MCF 10A (cell line): ENCODE data around the gene APAF1. TPM values are rescaled to one million over a fixed set of nuclear protein-coding genes. Genes with fewer than 3 reads are reported as not detected.

Experiments used
- BruUV-seq: library from RNA; stranded (reverse); fragments of 400-500 nt; replicated peaks from 2 replicates; lab custom pipeline; 2021; lab: Mats Ljungman, UMichigan
- CTCF ChIA-PET: fragments of 300-600 bp; sonication (Branson Sonifier 250); formaldehyde crosslinking; extraction: SDS; loops from one replicate; lab custom pipeline; 2021; ENCODE audit warnings: antibody characterized with exemption, inconsistent platforms; lab: Yijun Ruan, JAX
- POLR2A ChIA-PET: fragments of 300-600, 350-650 bp; sonication (Branson Sonifier 250); formaldehyde crosslinking; extraction: SDS; loops from one replicate; lab custom pipeline; 2020; ENCODE audit warnings: antibody characterized with exemption, inconsistent platforms; lab: Yijun Ruan, JAX
- DNase-seq: peaks from one replicate; pipeline ENCODE4 v3.0.0-alpha.2; 2018; ENCODE audit not compliant: unreplicated experiment
- H3K27ac Mint-ChIP-seq: one replicate; pipeline ENCODE4 v1.8.0; 2022; ENCODE audit warnings: mild to moderate bottlenecking, low read depth, mixed read lengths; ENCODE audit not compliant: unreplicated experiment
- H3K27me3 Mint-ChIP-seq: one replicate; pipeline ENCODE4 v1.8.0; 2022; ENCODE audit warnings: mixed read lengths; ENCODE audit not compliant: insufficient read depth, unreplicated experiment
- H3K36me3 Mint-ChIP-seq: one replicate; pipeline ENCODE4 v1.8.0; 2022; ENCODE audit warnings: mild to moderate bottlenecking, moderate library complexity, mixed read lengths; ENCODE audit not compliant: insufficient read depth, unreplicated experiment
- H3K4me1 Mint-ChIP-seq: one replicate; pipeline ENCODE4 v1.8.0; 2022; ENCODE audit warnings: mixed read lengths; ENCODE audit not compliant: insufficient read depth, unreplicated experiment
- H3K4me3 Mint-ChIP-seq: one replicate; pipeline ENCODE4 v1.8.0; 2022; ENCODE audit warnings: mild to moderate bottlenecking, moderate library complexity, mixed read lengths; ENCODE audit not compliant: unreplicated experiment
- H3K9me3 Mint-ChIP-seq: one replicate; pipeline ENCODE4 v1.8.0; 2022; ENCODE audit warnings: mixed read lengths; ENCODE audit not compliant: unreplicated experiment
- intact Hi-C: fragments of 100-400 bp; cut with micrococcal nuclease; formaldehyde crosslinking; loops from 2 replicates; pipeline ENCODE4 v1.14.1; 2022
- total RNA-seq: library from RNA; stranded (reverse); gene quantifications from 2 replicates; pipeline ENCODE4 v1.2.3, GENCODE V29; 2022
- TF ChIP-seq, protein P1 (sequence below): fragments of 200-600 bp; IDR thresholded peaks from one replicate; pipeline ENCODE4 v1.8.0; 2022; ENCODE audit warnings: antibody characterized with exemption, mild to moderate bottlenecking; ENCODE audit not compliant: unreplicated experiment

APAF1 gene
- total RNA-seq, 1 experiment from 2014 or later, result 5.9 TPM

- Mint-ChIP-seq H3K4me3 (no peak overlapping the region), H3K9me3 (no peaks in the 10 kb centered on the region), H3K36me3 (no peaks in the 10 kb centered on the region), H3K4me1 (no peaks in the 10 kb centered on the region), H3K27me3 (no peaks in the 10 kb centered on the region), H3K27ac (no peak overlapping the region)
- TF ChIP-seq, protein P1, sequence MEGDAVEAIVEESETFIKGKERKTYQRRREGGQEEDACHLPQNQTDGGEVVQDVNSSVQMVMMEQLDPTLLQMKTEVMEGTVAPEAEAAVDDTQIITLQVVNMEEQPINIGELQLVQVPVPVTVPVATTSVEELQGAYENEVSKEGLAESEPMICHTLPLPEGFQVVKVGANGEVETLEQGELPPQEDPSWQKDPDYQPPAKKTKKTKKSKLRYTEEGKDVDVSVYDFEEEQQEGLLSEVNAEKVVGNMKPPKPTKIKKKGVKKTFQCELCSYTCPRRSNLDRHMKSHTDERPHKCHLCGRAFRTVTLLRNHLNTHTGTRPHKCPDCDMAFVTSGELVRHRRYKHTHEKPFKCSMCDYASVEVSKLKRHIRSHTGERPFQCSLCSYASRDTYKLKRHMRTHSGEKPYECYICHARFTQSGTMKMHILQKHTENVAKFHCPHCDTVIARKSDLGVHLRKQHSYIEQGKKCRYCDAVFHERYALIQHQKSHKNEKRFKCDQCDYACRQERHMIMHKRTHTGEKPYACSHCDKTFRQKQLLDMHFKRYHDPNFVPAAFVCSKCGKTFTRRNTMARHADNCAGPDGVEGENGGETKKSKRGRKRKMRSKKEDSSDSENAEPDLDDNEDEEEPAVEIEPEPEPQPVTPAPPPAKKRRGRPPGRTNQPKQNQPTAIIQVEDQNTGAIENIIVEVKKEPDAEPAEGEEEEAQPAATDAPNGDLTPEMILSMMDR, result no peak
- CTCF ChIA-PET, result interaction anchor here (0.6 to 1.0 kb wide), 2 partner anchors 20 to 43 kb away, joined by 3 read pairs; no protein-coding TSS in a partner anchor
- no TSS peak for BruUV-seq
- DNase-seq, result no peak
- POLR2A ChIA-PET, result no interaction called here
- intact Hi-C loops, result no loop called here
Measured at GRCh38 chr12:98741556-98742265, 96.6 kb downstream of the APAF1 start.

GRCh38 chr12:98743362-98743953 lies 98.4 kb downstream of the APAF1 start:
- ChIA-PET CTCF (interaction anchor here (0.6 to 0.8 kb wide), 2 partner anchors 14 to 41 kb away, joined by 3 to 4 read pairs; no protein-coding TSS in a partner anchor), POLR2A (no interaction called here)
- no TSS peak for BruUV-seq
- Mint-ChIP-seq H3K27ac (no peak overlapping the region), H3K4me3 (no peak overlapping the region), H3K4me1 (no peaks in the 10 kb centered on the region), H3K36me3 (no peaks in the 10 kb centered on the region), H3K27me3 (no peaks in the 10 kb centered on the region), H3K9me3 (no peaks in the 10 kb centered on the region)
- TF ChIP-seq, protein P1, result no peak
- intact Hi-C loops, result no loop called here
- DNase-seq, result peak; percentile 39

GRCh38 chr12:98744680-98745079 lies 99.6 kb downstream of the APAF1 start:
- no peak overlapping the region for H3K27ac Mint-ChIP-seq
- TF ChIP-seq, protein P1, result no peak
- H3K27me3 Mint-ChIP-seq, result no peaks in the 10 kb centered on the region
- H3K36me3 Mint-ChIP-seq, result no peaks in the 10 kb centered on the region
- DNase-seq, result no peak
- POLR2A ChIA-PET, result no interaction called here
- BruUV-seq, result no TSS peak
- CTCF ChIA-PET, result no interaction called here
- no peaks in the 10 kb centered on the region for H3K4me1 Mint-ChIP-seq
- H3K4me3 Mint-ChIP-seq, result no peak overlapping the region
- intact Hi-C loops, result no loop called here
- no peaks in the 10 kb centered on the region for H3K9me3 Mint-ChIP-seq

DNA sequence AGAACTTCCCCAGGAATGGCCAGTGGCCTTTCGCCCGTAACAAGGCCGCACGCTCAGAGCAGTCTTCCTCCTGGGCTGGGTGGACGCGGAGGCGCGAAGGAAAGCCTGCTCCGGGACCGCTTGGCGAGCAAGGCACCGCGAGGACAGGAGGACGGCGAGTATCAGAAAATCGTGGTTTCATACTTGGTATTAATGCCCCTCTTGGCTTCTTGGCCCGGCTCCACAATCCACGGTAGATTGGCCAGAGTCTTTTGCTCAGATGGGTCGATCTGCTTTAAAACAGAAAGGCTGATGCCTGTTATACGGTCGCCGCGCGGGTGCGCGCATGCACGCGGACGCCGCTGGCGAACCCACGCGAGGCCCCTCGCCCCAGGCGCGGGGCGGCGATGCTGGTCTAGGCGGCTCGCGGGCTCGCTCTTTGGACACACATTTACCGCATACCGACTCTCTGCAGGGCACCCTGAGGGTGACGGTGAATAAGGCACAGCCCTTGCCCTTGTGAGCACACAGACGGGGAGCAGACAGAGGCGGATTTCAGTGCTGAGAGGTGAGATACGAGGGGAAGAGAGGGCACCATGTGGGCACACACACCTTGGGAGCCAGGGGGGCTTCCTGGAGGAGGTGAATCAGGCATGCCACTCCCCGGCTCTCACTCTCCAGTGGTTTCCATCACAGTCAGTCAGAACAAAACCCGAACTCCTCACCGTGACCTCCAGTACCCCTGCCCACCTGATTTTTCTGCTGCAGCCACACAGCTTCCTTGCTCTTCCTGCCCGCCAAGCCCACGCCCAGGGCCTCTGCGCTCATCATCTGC lies 100.7 kb downstream of the APAF1 start:
- TF ChIP-seq, protein P1, result no peak
- Mint-ChIP-seq H3K9me3 (no peaks in the 10 kb centered on the region), H3K36me3 (no peaks in the 10 kb centered on the region), H3K4me3 (no peak overlapping the region), H3K27ac (no peak overlapping the region), H3K27me3 (no peaks in the 10 kb centered on the region), H3K4me1 (no peaks in the 10 kb centered on the region)
- ChIA-PET CTCF (no interaction called here), POLR2A (no interaction called here)
- no TSS peak for BruUV-seq
- no peak for DNase-seq
- intact Hi-C loops, result no loop called here
